Nucleus accumbens (tissue), 56 donors: ENCODE data around the gene TMEM135.
"Not testable (repeated sequence)": the region's sequence is repeated elsewhere in the genome, so short reads cannot be mapped to it uniquely, and the experiment has no call there.

ENCODE experiments used
- DNase-seq, 56 donors: peaks; one replicate each; lab custom pipeline; 2025; lab: John Stamatoyannopoulos, UW

TMEM135 gene

GRCh38 chr11:87037450-87038234 is at the start of gene TMEM135:
TSS of gene TMEM135 (plus strand) at chr11:87037934. CDS start at chr11:87038046, 112 bp downstream.
- peak; percentile 60 to 96 (median 90) for DNase-seq

GRCh38 chr11:86988351-86988881 is 49.3 kb upstream of the TMEM135 start:
- DNase-seq: no peak

- no peak for DNase-seq
Measured at GRCh38 chr11:86990031-86990430, 47.7 kb upstream of the TMEM135 start.

GRCh38 chr11:86990515-86990914 is 47.2 kb upstream of the TMEM135 start:
- DNase-seq: no peak

- DNase-seq: no peak
Measured at GRCh38 chr11:86991341-86991740, 46.4 kb upstream of the TMEM135 start.

GRCh38 chr11:86992340-86992739 is 45.4 kb upstream of the TMEM135 start:
- DNase-seq: not testable (repeated sequence)

GRCh38 chr11:86993031-86993430 is 44.7 kb upstream of the TMEM135 start:
- DNase-seq: no peak

GRCh38 chr11:86996953-86997570 is 40.7 kb upstream of the TMEM135 start:
- no peak for DNase-seq

GRCh38 chr11:86999388-86999787 is 38.3 kb upstream of the TMEM135 start:
- no peak for DNase-seq

- no peak for DNase-seq
Measured at GRCh38 chr11:86999859-87000753, 37.6 kb upstream of the TMEM135 start.

GRCh38 chr11:87002918-87003317 is 34.8 kb upstream of the TMEM135 start:
- DNase-seq: no peak

- DNase-seq: not testable (repeated sequence)
Measured at GRCh38 chr11:87004281-87004680, 33.5 kb upstream of the TMEM135 start.

- no peak for DNase-seq
Measured at GRCh38 chr11:87005569-87005921, 32.2 kb upstream of the TMEM135 start.

- DNase-seq: no peak
Measured at GRCh38 chr11:87006035-87006434, 31.7 kb upstream of the TMEM135 start.

GRCh38 chr11:87007963-87008362 is 29.8 kb upstream of the TMEM135 start:
- DNase-seq: no peak

GRCh38 chr11:87012089-87012488 is 25.6 kb upstream of the TMEM135 start:
- DNase-seq: no peak

GRCh38 chr11:87012673-87013072 is 25.1 kb upstream of the TMEM135 start:
- no peak for DNase-seq

- DNase-seq: no peak
Measured at GRCh38 chr11:87013912-87014825, 23.6 kb upstream of the TMEM135 start.

GRCh38 chr11:87015645-87016044 is 22.1 kb upstream of the TMEM135 start:
- DNase-seq: no peak
